Testis (tissue), 3 donors: ENCODE measurements around the gene YPEL4. TPM values are rescaled to one million over a fixed set of nuclear protein-coding genes. Genes with fewer than 3 reads are reported as not detected.

ENCODE experiments used
- DNase-seq: peaks from one replicate; pipeline ENCODE4 v3.0.0-alpha.2; 2019
- H3K27ac ChIP-seq, 2 donors: fragments of 200-600 bp; sonication (generic); one replicate each; pipeline ENCODE4 v1.5.1; 2019
- H3K27me3 ChIP-seq: fragments of 200-600 bp; sonication (generic); one replicate; pipeline ENCODE4 v1.5.1; 2019
- H3K36me3 ChIP-seq: fragments of 200-600 bp; sonication (generic); one replicate; pipeline ENCODE4 v1.5.1; 2017; ENCODE audit warnings: low read depth; ENCODE audit errors: missing control alignments
- H3K4me1 ChIP-seq: fragments of 200-600 bp; sonication (generic); one replicate; pipeline ENCODE4 v1.5.1; 2019
- H3K4me3 ChIP-seq, 2 donors: fragments of 200-600 bp; sonication (generic); one replicate each; pipeline ENCODE4 v1.5.1; 2017 to 2019
- H3K9me3 ChIP-seq: fragments of 200-600 bp; sonication (generic); one replicate; pipeline ENCODE4 v1.5.1; 2017
- CTCF ChIP-seq, 3 experiments: fragments of 450-650 bp in 2 of 3; fragments of 200-600 bp in 1 of 3; sonication (generic) in 1 of 3; IDR thresholded peaks; one replicate each; pipeline ENCODE4 v1.5.1; 2016 to 2019; ENCODE audit warnings: antibody characterized with exemption in 3 of 3, mild to moderate bottlenecking in 2 of 3, moderate library complexity in 1 of 3
- POLR2A ChIP-seq: fragments of 450-650 bp; IDR thresholded peaks from one replicate; pipeline ENCODE4 v1.6.1; 2017; ENCODE audit warnings: antibody characterized with exemption, mild to moderate bottlenecking, moderate library complexity
- WGBS, 2 donors: methylation state at CpG; one replicate each; pipeline ENCODE4 v1.1.5; 2018; 5-methylcytosine and 5-hydroxymethylcytosine counted together
- intact Hi-C: fragments of 100-400 bp; cut with DNase I; formaldehyde crosslinking; loops from one replicate; pipeline ENCODE4 v1.15.1; 2023; ENCODE audit warnings: low total_unique reads
- microRNA counts, 2 donors: library from miRNA; unstranded; fragments of <30 nt; microRNA quantifications; one replicate each; lab custom pipeline; 2016
- microRNA-seq, 2 donors: library from miRNA; unstranded; fragments of <30 nt; microRNA quantifications; one replicate each; pipeline ENCODE4, GENCODE V29; 2016; ENCODE audit warnings: borderline number of aligned reads in 2 of 2, borderline replicate concordance in 1 of 2
- polyA plus RNA-seq: library from polyadenylated mRNA; stranded (reverse); fragments of 350-450 nt; fragmentation: Illumina TruSeq; extraction: RNeasy Lipid Tissue Mini Kit (QIAGEN cat#74804); gene quantifications from one replicate; pipeline ENCODE4 v1.2.3, GENCODE V29; 2014; ENCODE audit warnings: low read depth, low replicate concordance; ENCODE audit not compliant: insufficient read depth
- small RNA-seq, 2 donors: library from RNA; depleted of rRNA; stranded (forward); fragments of <200 nt; gene quantifications; one replicate each; pipeline ENCODE3, GENCODE V24; 2016
- total RNA-seq, 2 donors: library from RNA; depleted of rRNA; stranded (reverse); fragments of >200 nt; gene quantifications; one replicate each; pipeline ENCODE4 v1.2.3, GENCODE V29; 2016

The YPEL4 gene
- total and polyA plus RNA-seq, 3 donors from 2014 or later, result 1.4 to 4.2 (median 3.4) TPM

- intact Hi-C loops, result no loop called here
- H3K4me1 ChIP-seq, result no peaks in the 10 kb centered on the region
- TF ChIP-seq POLR2A, result no peak
- no peak for TF ChIP-seq CTCF (IDR thresholded peaks at IDR 0.05)
- H3K27me3 ChIP-seq, result no peaks in the 10 kb centered on the region
- WGBS, 2 donors, result 34 to 41% methylated on average over 4 to 5 of the region's 5 CpGs
- peak overlapping the region in 1 of 2 donors; percentile 64 for H3K4me3 ChIP-seq
- peak overlapping the region; percentile 83 to 93 for H3K27ac ChIP-seq
- no peak for DNase-seq
- no peaks in the 10 kb centered on the region for H3K9me3 ChIP-seq
- no peaks in the 10 kb centered on the region for H3K36me3 ChIP-seq
Measured at GRCh38 chr11:57598831-57599155, 50.9 kb downstream of the YPEL4 start.

GRCh38 chr11:57597916-57598830 lies 51.5 kb downstream of the YPEL4 start:
- no peaks in the 10 kb centered on the region for H3K4me1 ChIP-seq
- peak overlapping the region; percentile 83 to 93 for H3K27ac ChIP-seq
- H3K4me3 ChIP-seq, result peak overlapping the region; percentile 57 to 64
- TF ChIP-seq CTCF (IDR thresholded peaks at IDR 0.05) (no peak), POLR2A (no peak)
- no peaks in the 10 kb centered on the region for H3K36me3 ChIP-seq
- WGBS, 2 donors, result 2 to 4% methylated on average over 10 to 33 of the region's 33 CpGs
- peak; percentile 69 for DNase-seq
- no peaks in the 10 kb centered on the region for H3K9me3 ChIP-seq
- intact Hi-C loops, result no loop called here
- no peaks in the 10 kb centered on the region for H3K27me3 ChIP-seq

- Histone ChIP-seq H3K27me3 (no peaks in the 10 kb centered on the region), H3K36me3 (no peaks in the 10 kb centered on the region), H3K9me3 (no peaks in the 10 kb centered on the region), H3K4me3 (peak within 1 kb of the TSS; percentile 57 to 64), H3K4me1 (no peaks in the 10 kb centered on the region), H3K27ac (peak within 1 kb of the TSS; percentile 83 to 93)
- 0 to 12% methylated on average over 1 to 10 of the region's 10 CpGs for WGBS, 2 donors
- peak; percentile 73 for DNase-seq
- TF ChIP-seq POLR2A (no peak), CTCF (IDR thresholded peaks at IDR 0.05) (no peak)
- intact Hi-C loops, result no loop called here
Measured at GRCh38 chr11:57597461-57597915, 52.2 kb downstream of the YPEL4 start, which contains the start of gene SERPING1. SERPING1 (plus strand) TSS chr11:57597685; CDS start chr11:57598271, 586 bp downstream.

GRCh38 chr11:57596266-57596885 lies 53.3 kb downstream of the YPEL4 start:
- TF ChIP-seq CTCF (IDR thresholded peaks at IDR 0.05) (no peak), POLR2A (no peak)
- no peaks in the 10 kb centered on the region for H3K4me1 ChIP-seq
- H3K27ac ChIP-seq, result peak overlapping the region in 1 of 2 donors; percentile 93
- H3K4me3 ChIP-seq, result no peak overlapping the region
- 52 to 68% methylated on average over 5 of the region's 5 CpGs for WGBS, 2 donors
- intact Hi-C loops, result no loop called here
- no peaks in the 10 kb centered on the region for H3K27me3 ChIP-seq
- no peak for DNase-seq
- no peaks in the 10 kb centered on the region for H3K36me3 ChIP-seq
- no peaks in the 10 kb centered on the region for H3K9me3 ChIP-seq

MicroRNAs within 50 kb of the gene (microRNA counts, 767-probe panel; counts per million panel counts)
- 7,252 to 8,535 counts per million in 2 donors for microRNA hsa-miR-130a-3p (lab: Ali Mortazavi, UCI)

Small RNA genes lying within 50 kb of the gene (microRNA-seq; reads per million reads assigned to microRNA genes)
- gene MIR130A, result 5,751 to 6,380 reads per million in 2 donors

Small RNA genes lying within 50 kb of the gene (small RNA-seq; reads per million reads assigned to genes)
- gene MIR130A, result 110 to 141 reads per million in 2 donors

Other genes starting within 250 kb of the YPEL4 start
- gene SLC43A3, start 222.8 kb downstream of the YPEL4 start, total RNA-seq, result 10 to 100 TPM; 13.8 to 20.8 TPM
- gene SLC43A3, start 222.8 kb downstream of the YPEL4 start, polyA plus RNA-seq, result 13.9 TPM
- gene RTN4RL2, start 189.4 kb downstream of the YPEL4 start, total RNA-seq, result 1 to 10 TPM; 2.3 to 2.5 TPM
- gene RTN4RL2, start 189.4 kb downstream of the YPEL4 start, polyA plus RNA-seq, result 3.2 TPM
- gene SLC43A1, start 134.2 kb downstream of the YPEL4 start, total RNA-seq, result 10 to 100 TPM; 12.2 to 12.3 TPM
- gene SLC43A1, start 134.2 kb downstream of the YPEL4 start, polyA plus RNA-seq, result 6.5 TPM
- 10 to 100 TPM; 27.7 to 49.1 TPM for gene TIMM10, start 119.2 kb downstream of the YPEL4 start, total RNA-seq
- 56.9 TPM for gene TIMM10, start 119.2 kb downstream of the YPEL4 start, polyA plus RNA-seq
- gene SMTNL1, start 112.3 kb downstream of the YPEL4 start, total RNA-seq, result under 1 TPM; 0.37 to 0.47 TPM
- gene SMTNL1, start 112.3 kb downstream of the YPEL4 start, polyA plus RNA-seq, result 2.0 TPM
- 10 to 100 TPM; 13.3 to 19.8 TPM for gene UBE2L6, start 82.2 kb downstream of the YPEL4 start, total RNA-seq
- gene UBE2L6, start 82.2 kb downstream of the YPEL4 start, polyA plus RNA-seq, result 43.6 TPM
- 100 to 1,000 TPM in 1 of 2 donors, 10 to 100 TPM in 1; 53.6 to 113 TPM for gene SERPING1, start 52.2 kb downstream of the YPEL4 start, total RNA-seq
- 273 TPM for gene SERPING1, start 52.2 kb downstream of the YPEL4 start, polyA plus RNA-seq
- 10 to 100 TPM; 15.5 to 19.8 TPM for gene CLP1, start 7.8 kb upstream of the YPEL4 start, total RNA-seq
- 14.4 TPM for gene CLP1, start 7.8 kb upstream of the YPEL4 start, polyA plus RNA-seq
- gene ZDHHC5, start 18.2 kb upstream of the YPEL4 start, total RNA-seq, result 10 to 100 TPM; 75.4 to 79.8 TPM
- 124 TPM for gene ZDHHC5, start 18.2 kb upstream of the YPEL4 start, polyA plus RNA-seq
- gene MED19, start 62.3 kb upstream of the YPEL4 start, total RNA-seq, result 10 to 100 TPM; 49.9 to 52.3 TPM
- 48.3 TPM for gene MED19, start 62.3 kb upstream of the YPEL4 start, polyA plus RNA-seq
- 10 to 100 TPM; 73.3 to 85.9 TPM for gene TMX2, start 62.7 kb upstream of the YPEL4 start, total RNA-seq
- gene TMX2, start 62.7 kb upstream of the YPEL4 start, polyA plus RNA-seq, result 88.6 TPM
- gene SELENOH, start 91.6 kb upstream of the YPEL4 start, total RNA-seq, result 100 to 1,000 TPM; 157 to 222 TPM
- 71.3 TPM for gene SELENOH, start 91.6 kb upstream of the YPEL4 start, polyA plus RNA-seq
- 1 to 10 TPM; 3.1 to 7.2 TPM for gene BTBD18, start 101.9 kb upstream of the YPEL4 start, total RNA-seq
- 2.8 TPM for gene BTBD18, start 101.9 kb upstream of the YPEL4 start, polyA plus RNA-seq
- 100 to 1,000 TPM; 178 to 227 TPM for gene CTNND1, start 111.9 kb upstream of the YPEL4 start, total RNA-seq
- 134 TPM for gene CTNND1, start 111.9 kb upstream of the YPEL4 start, polyA plus RNA-seq